ENCODE results near the gene KIRREL3. TPM values are rescaled to one million over a fixed set of nuclear protein-coding genes. Genes with fewer than 3 reads are reported as not detected.

Gene KIRREL3
- total and polyA plus RNA-seq, 2 of the 4 experiments (the other 2 are of a cell fraction) = 10.9 to 15.9 TPM

GRCh38 chr11:126756421-126756820 is 244.1 kb downstream of the KIRREL3 start:
- Histone ChIP-seq H4K20me1 (ENCODE audit: insufficient read depth, low read length) (no peaks in the 10 kb centered on the region), H3K9me3 (ENCODE audit: control insufficient read depth, insufficient read depth, low read length) (no peaks in the 10 kb centered on the region), H3K27me3 (ENCODE audit: control insufficient read depth, insufficient read depth, low read length) (no peaks in the 10 kb centered on the region), H3K36me3 (ENCODE audit: control insufficient read depth, insufficient read depth, low read length) (no peaks in the 10 kb centered on the region), H2BK15ac (ENCODE audit: low read depth, low read length) (no peak overlapping the region), H3K9ac (ENCODE audit: low read depth, low read length) (no peak overlapping the region), H2AK5ac (ENCODE audit: low read depth, low read length) (no peak overlapping the region), H2BK120ac (ENCODE audit: low read depth, low read length) (no peak overlapping the region), H3K9me1 (ENCODE audit: insufficient read depth, low read length) (no peaks in the 10 kb centered on the region), H2AFZ (replicated peaks; ENCODE audit: low read length, poor library complexity) (no peak overlapping the region), H3K23ac (ENCODE audit: low read depth, low read length) (no peak overlapping the region), H4K91ac (ENCODE audit: insufficient read depth, low read depth, low read length) (no peak overlapping the region), H3K4me2 (ENCODE audit: low read depth, low read length) (no peak overlapping the region), H3K4me3 (ENCODE audit: insufficient read depth, low read depth, low read length) (no peak overlapping the region), H4K5ac (ENCODE audit: low read depth, low read length) (no peak overlapping the region; the same call in 1 of the 2 replicates), H3K79me1 (ENCODE audit: low read depth in 1 of 2, low read length in 2 of 2) (peaks cover 4 to 6% of the 10 kb centered on the region in 2 experiments; a peak in 1 of 4 replicates), H3K27ac (ENCODE audit: insufficient read depth, low read length) (no peak overlapping the region), H2AK9ac (replicated peaks; ENCODE audit: low read depth, low read length, poor library complexity) (no peak overlapping the region), H2BK5ac (ENCODE audit: low read depth, low read length, poor library complexity, severe bottlenecking) (no peak overlapping the region), H3K56ac (ENCODE audit: extremely low read depth, insufficient read depth, low read length) (no peak overlapping the region), H3K14ac (replicated peaks; ENCODE audit: low read depth, low read length) (no peak overlapping the region), H3K18ac (ENCODE audit: low read depth, low read length) (no peak overlapping the region), H2BK20ac (ENCODE audit: low read depth, low read length) (no peak overlapping the region), H3K4me1 (ENCODE audit: control insufficient read depth, insufficient read depth, low read length) (peaks cover 6% of the 10 kb centered on the region; the same call in 1 of the 2 replicates), H3K4ac (ENCODE audit: low read depth, low read length) (no peak overlapping the region), H4K8ac (ENCODE audit: low read depth in 2 of 2, low read length in 2 of 2) (no peak overlapping the region)
- TF ChIP-seq POLR2A (IDR thresholded peaks at IDR 0.05; ENCODE audit: low read depth, low read length) (no peak), NFE2L2 (IDR thresholded peaks at IDR 0.05; ENCODE audit: low read depth, low read length) (no peak), SMC3 (IDR thresholded peaks at IDR 0.05; ENCODE audit: low read depth, low read length) (no peak), MAFK (IDR thresholded peaks at IDR 0.05; ENCODE audit: low read depth, low read length) (no peak), RFX5 (IDR thresholded peaks at IDR 0.05; ENCODE audit: low read depth, low read length) (no peak), USF2 (IDR thresholded peaks at IDR 0.05; ENCODE audit: low read depth, low read length) (no peak), ELK1 (IDR thresholded peaks at IDR 0.05; ENCODE audit: borderline replicate concordance, low read depth, low read length) (no peak), CTCF (conservative IDR thresholded peaks at IDR 0.05; ENCODE audit: low read depth, low read length) (no peak), MAZ (IDR thresholded peaks at IDR 0.05; ENCODE audit: borderline replicate concordance, low read depth, low read length) (no peak), CHD1 (IDR thresholded peaks at IDR 0.05; ENCODE audit: low read depth, low read length) (no peak), FOS (IDR thresholded peaks at IDR 0.05; ENCODE audit: low read depth, low read length) (no peak), CEBPB (IDR thresholded peaks at IDR 0.05; ENCODE audit: low read depth, low read length) (no peak), RAD21 (IDR thresholded peaks at IDR 0.05; ENCODE audit: low read length) (no peak), BHLHE40 (IDR thresholded peaks at IDR 0.05; ENCODE audit: low read depth, low read length) (no peak), MXI1 (IDR thresholded peaks at IDR 0.05; ENCODE audit: borderline replicate concordance, low read depth, low read length) (no peak), RCOR1 (IDR thresholded peaks at IDR 0.05; ENCODE audit: insufficient replicate concordance, low read length) (no peak)
- no peak for ATAC-seq (ENCODE audit: low read depth)
- no CpG with 5 or more reads among the region's 2 CpGs for WGBS, 2 experiments (ENCODE audit: extremely low coverage in 2 of 2, insufficient read length in 1 of 2)
- intact Hi-C loops (cut with micrococcal nuclease) (no loop called here), in situ Hi-C loops (cut with MboI; ENCODE audit: low sequenced_read_pairs) (no loop called here), dilution Hi-C loops (cut with HindIII; ENCODE audit: low sequenced_read_pairs, unreplicated experiment) (no loop called here)
- CTCF ChIA-PET = no interaction called here
- no peak for DNase-seq
- POLR2A ChIA-PET (ENCODE audit: unreplicated experiment) = no interaction called here
- BruUV-seq (replicated peaks) = no TSS peak

All from IMR-90 (cell line).